GM21360 (cell line): ENCODE data around the gene GTSE1.

Experiments
- ATAC-seq: cut with Tn5 transposase; IDR thresholded peaks from one replicate; pipeline ENCODE4 v1.9.1; 2021; ENCODE audit warnings: mild to moderate bottlenecking, moderate library complexity; ENCODE audit not compliant: unreplicated experiment

Gene GTSE1

DNA sequence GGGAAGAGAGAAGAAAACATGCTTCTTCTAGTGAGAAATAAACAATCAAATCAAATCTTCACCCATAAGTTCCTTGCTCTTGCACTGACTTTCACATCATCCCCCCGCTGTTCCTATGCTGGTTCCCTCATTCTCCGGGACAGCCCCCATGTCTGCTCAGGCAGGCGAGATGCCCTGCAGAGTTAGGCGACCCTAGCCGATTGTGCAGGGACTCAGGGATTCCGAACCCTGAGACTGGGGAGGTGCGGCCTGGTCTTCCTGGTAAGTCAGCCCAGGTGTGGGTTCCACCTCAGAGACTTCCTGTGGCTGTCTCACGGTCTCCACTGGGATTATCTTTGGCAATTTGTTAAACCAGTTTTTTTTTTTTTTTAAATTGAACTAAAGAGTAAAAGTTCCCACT is 22.3 kb upstream of the GTSE1 start:
- no peak for ATAC-seq

GRCh38 chr22:46275455-46276122 is 21.1 kb upstream of the GTSE1 start:
- ATAC-seq = no peak

GRCh38 chr22:46276563-46276962 is 20.1 kb upstream of the GTSE1 start:
- ATAC-seq = no peak

- ATAC-seq = no peak
Observed at GRCh38 chr22:46278656-46279645, 17.7 kb upstream of the GTSE1 start.

DNA sequence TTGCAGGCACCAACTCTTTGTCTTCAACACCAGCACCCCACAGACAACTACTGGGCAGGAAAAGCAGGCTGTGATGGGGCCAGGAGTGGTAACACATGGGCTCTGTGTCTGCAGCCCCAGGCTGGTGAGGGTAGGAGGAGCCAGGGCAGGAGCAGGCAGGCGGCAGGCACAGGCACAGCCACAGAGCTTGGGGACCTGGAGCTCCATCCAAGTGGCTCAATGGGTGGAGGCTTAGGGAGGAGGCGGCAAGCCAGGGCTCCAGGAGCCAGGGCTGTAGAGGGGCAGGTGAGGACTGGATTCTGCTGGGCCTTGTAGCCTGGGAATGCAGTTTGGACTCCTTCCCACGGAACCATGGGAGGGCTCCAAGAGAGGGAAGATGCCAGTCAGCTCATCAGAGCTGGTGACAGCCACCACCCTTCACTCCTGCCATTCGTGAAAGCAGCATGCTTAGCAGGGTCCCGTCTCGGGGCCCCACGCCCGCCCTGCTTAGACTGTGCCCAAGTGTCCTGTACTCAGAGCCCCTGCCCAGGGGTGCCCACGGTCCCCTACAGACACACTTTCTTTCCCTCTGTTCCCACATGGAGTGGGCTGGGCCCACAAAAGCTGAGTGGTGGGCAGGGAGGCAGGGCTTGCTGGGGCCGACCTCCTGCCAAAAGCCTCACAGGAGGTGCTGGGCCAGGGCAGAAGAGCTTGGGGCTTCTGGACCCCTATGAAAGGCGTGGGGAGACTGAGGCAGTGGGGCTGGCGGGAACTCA is 16.4 kb upstream of the GTSE1 start:
- ATAC-seq = no peak

DNA sequence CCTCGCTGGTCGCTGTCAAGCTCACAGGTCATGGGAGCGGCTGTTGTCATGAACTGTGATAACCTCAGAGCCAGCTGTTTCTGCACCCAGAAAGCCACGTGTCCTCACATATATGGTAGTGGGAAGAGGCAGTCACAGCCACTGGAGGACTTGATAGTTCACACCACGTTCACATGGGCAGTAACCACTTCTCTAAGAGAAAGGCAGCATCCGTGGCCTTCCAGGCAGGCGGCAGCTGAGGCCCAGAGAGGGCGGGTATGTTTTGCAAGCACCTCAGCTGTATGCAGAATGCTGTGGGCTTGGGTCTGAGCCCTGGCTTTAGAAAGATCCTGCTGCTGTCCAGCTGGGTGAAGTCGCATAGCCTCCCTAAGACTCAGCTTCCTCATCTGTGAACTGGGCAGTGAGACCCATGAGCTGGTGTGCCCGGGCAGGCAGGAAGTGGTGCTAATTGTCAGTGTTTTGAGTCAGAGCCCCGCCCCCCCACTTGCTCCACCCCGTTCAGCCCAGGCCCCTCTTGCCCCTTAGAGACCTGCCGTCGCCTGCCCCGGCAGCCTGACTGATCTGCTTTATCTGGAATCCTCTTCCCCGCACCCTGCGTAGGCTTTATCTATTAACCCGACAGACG is 15.6 kb upstream of the GTSE1 start:
- no peak for ATAC-seq

DNA sequence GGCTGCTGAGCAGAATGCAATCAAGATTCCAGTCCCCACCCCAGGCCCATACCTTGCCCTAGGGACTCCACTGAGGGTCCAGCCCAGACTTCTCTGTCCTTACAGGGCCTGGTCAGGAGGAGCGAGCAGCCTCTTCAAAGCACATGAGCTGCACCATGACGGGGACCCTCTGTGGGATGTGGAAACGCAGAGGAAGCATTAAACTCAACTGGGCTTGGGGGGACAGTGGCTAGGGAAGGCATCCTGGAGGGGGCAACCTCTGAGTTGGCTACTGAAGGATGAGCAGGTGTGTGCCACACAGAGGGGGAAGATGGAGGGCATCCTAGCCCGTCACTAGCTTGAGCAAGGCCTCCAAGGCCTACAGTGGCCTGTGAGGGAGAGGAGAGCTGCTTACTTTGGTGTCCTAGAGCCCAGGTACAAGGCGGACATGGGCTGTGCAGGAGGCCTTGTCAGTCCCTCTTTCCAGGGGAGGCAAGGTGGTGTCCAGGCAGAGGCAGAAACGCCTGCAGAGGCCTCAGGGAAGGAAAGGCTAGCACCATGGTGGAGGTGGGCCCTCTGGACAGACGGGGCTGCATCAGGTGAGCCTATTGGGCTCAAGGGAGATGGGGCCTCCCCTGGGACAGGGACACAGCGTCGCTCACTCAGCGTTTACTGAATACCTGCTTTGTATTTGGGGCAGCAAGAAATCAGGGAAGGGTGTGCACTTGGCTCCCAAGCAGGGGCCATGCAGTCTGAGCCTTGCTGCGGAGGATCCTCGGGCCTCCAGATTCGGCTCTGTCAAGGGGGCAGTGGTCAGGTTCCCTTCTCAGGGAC is 14.6 kb upstream of the GTSE1 start:
- ATAC-seq = no peak

DNA sequence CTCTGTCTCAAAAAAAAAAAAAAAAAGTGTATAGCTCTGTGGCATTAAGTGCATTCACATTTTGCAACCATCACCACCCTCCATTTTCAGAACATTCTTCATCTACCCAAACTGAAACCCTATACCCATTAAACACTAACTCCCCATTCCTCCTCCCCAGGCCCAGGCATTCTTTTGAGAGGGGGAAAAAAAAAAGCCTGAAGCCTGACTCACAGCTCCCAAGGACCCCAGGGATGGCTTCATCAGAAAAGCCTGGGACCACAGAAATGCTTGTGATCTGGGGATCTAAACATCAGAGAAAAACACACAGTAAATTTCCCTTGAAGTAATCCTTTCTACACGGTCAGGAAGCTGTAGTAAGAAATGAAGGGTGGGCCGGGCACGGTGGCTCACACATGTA is 10.7 kb upstream of the GTSE1 start:
- no peak for ATAC-seq

DNA sequence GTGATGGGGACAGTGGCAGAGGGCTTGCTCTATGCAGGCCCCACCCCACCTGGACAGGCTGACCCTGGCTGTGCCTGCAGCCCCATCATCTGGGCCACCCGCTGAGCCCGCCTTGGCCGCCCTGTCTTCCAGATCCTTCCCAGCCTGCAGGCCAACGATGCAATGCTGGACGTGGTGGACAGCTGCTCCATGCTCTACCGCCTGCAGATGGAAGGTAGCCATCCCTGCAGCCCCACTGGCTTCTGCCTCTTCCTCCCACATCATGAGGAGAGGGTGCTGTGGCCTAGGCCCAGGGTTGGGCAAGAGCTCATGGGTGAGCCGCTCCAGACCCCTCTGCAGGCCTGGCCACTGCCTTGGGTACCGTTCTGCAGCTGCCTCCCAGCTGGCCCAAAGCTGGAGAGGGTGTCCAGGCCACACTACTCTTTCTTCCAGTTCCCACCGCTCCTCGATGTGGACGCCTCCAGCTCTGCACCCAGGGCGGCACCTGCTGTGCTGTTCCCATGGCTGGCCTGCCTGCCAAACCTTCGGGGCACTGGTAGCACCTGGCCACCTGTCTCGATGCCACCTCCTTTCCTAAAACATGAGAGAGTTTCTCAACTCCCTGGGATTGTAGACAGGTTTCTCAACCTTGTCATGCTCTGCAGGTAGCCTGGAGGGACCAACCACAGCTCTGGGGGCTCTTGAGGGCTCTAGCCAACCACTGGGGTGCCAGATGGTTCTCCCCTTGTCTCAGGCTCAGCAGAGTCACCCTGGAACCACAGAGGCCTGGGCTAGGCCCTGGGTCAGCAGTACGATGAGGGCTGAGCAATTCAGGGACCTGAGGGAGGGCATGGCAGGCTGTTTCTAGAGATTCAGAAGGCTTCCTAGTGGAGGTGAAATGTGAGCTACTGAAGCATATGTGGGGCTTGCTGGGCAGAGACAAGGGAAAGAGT is 9.5 kb upstream of the GTSE1 start:
- ATAC-seq = no peak

- ATAC-seq = peak; percentile 58
Observed at GRCh38 chr22:46287873-46288751, 8.6 kb upstream of the GTSE1 start.

GRCh38 chr22:46288846-46289243 is 7.8 kb upstream of the GTSE1 start:
- ATAC-seq = no peak

DNA sequence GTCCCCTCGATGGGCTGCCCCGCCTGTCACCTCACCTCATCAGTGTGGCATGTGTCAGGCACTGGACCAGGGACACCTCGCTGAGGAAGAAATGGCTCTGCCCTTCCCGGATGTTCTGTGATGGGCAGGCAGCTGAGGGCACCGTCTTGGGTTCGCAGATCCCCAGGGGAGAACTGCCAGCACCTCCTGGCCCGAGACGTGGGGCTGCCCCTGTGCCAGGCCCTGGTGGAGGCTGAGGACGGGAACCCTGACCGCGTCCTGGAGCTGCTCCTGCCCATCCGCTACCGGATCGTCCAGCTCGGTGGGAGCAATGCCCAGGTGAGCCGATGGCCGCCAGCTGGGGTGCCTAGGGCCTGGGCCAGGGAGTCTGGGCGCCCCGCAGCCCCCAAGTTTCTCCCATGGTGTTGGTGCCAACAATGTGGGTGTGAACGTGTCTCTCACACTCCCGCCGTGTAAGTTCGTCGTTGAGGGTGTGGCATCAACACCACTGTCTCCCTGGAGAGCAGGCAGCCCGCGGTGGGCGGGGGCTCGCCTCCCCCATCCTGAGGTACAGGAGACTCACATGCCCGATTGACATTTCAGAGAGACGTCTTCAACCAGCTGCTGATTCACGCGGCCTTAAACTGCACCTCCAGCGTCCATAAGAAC is 7.3 kb upstream of the GTSE1 start:
- ATAC-seq = no peak

- no peak for ATAC-seq
Observed at GRCh38 chr22:46290121-46290842, 6.4 kb upstream of the GTSE1 start.

DNA sequence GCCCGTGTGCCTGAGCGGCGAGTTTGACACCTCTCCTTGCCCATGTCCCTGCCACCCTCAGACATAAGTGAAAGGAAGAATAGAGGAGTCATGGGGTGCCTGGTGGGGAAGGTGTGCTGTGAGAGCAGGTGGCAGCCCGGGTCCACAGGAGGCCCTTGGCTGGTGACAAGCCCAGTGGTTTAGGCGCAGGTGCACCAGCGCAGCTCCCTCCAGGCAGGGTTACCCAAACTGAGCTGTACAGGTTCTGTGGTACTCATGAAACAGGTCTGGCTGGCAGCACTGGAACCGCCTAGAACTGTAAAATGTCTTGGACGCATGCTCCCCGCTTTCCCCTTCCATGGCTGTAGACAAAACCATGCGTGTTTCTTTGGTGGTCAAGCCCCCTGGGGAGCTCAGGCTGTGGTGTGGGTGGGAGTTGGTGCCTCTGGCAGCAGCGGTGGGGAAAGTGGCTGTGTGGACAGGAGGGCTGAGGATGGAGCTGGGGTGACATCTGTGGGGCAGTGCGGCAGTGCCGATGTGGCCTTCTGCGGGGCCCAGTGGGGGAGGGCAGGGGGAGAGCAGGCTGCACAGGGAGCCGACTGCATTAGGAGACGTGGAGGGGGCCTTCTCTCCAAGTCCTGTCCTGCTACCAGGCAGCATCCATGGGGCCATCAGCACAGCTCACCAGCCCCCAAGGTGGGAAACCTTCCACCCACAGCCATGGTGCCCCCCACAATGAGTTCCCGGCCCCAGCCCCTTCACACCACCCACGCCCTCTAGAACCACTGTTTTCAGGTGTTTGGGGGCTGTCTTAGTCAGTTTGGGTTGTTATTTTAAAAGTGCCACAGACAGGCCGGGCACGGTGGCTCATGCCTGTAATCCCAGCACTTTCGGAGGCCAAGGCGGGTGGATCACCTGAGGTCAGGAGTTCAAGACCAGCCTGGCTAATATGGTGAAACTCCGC is 5.6 kb upstream of the GTSE1 start:
- ATAC-seq = no peak

DNA sequence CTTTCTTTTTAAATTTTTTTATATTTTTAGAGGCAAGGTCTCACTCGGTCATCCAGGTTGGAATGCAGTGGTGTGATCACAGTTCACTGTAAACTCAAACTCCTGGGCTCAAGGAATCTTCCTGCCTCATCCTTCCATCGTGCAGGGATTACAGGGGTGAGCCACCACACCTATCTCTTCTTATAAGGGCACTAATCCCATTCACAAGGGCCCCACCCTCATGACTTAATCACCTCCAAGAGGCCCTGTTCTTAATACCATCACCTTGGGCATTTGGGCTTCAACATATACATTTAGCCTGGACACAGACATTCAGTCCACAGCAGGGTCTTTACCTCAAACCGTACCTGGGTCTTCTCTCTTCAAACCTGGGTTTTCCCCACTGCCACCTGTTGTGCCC is 4.5 kb upstream of the GTSE1 start:
- ATAC-seq = no peak

DNA sequence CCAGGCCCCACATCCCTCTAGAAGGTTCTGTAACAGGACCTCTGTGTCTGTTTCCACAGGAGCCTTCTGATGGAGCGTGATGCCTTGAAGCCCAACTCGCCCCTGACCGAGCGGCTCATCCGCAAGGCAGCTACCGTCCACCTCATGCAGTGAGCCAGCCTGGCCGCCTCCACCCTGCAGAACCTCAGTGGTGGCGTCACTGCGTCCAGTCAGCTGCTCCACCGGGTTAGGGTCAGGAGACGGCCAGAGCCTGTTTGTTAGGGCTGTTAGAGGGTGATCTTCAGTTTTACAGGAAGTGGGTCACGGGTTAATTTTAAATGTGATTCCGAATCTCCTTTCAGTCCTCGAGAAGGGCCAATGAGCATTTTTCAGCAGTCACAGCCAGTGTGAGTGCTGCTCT is 3.9 kb upstream of the GTSE1 start:
- no peak for ATAC-seq
